DND-41 (cell line): Measurements from ENCODE around the gene GOPC.

Experiments used
- CTCF ChIP-seq: IDR thresholded peaks from 2 replicates; pipeline ENCODE4 v1.5.1; 2012; ENCODE audit warnings: borderline replicate concordance, low read length, moderate library complexity, mild to moderate bottlenecking; ENCODE audit not compliant: poor library complexity, severe bottlenecking; ENCODE audit errors: extremely low read depth
- EZH2 ChIP-seq: IDR thresholded peaks from 3 replicates; pipeline ENCODE4 v1.6.1; 2012; ENCODE audit warnings: borderline replicate concordance, low read depth, mild to moderate bottlenecking, moderate library complexity, low read length, inconsistent platforms; ENCODE audit not compliant: severe bottlenecking

GRCh38 chr6:117557951-117558350 is 44.4 kb downstream of the GOPC start:
- TF ChIP-seq CTCF = no peak
- no peak for TF ChIP-seq EZH2
